CD4-positive, alpha-beta T cell treated with Interleukin-21 for 1 hour (primary cell): Measurements from ENCODE around the gene FOXP1.
"Not testable (repeated sequence)": the region's sequence is repeated elsewhere in the genome, so short reads cannot be mapped to it uniquely, and the experiment has no call there.

Experiments used
- DNase-seq: peaks from one replicate; pipeline ENCODE4 v3.0.0-alpha.2; 2020

The FOXP1 gene

GRCh38 chr3:70982700-70983140 lies 600.8 kb downstream of the FOXP1 start:
- DNase-seq: peak; percentile 22

GRCh38 chr3:70982284-70982683 lies 601.2 kb downstream of the FOXP1 start:
- no peak for DNase-seq

GRCh38 chr3:70981231-70981880 lies 602.2 kb downstream of the FOXP1 start:
- no peak for DNase-seq

- peak; percentile 24 for DNase-seq
Measured at GRCh38 chr3:70980646-70981170, 602.8 kb downstream of the FOXP1 start.

GRCh38 chr3:70979983-70980645 lies 603.4 kb downstream of the FOXP1 start:
- no peak for DNase-seq

- DNase-seq: no peak
Measured at GRCh38 chr3:70977712-70978111, 605.8 kb downstream of the FOXP1 start.

GRCh38 chr3:70975981-70976380 lies 607.5 kb downstream of the FOXP1 start:
- DNase-seq: not testable (repeated sequence)

GRCh38 chr3:70974747-70975146 lies 608.8 kb downstream of the FOXP1 start:
- DNase-seq: no peak

- DNase-seq: no peak
Measured at GRCh38 chr3:70973558-70973957, 610.0 kb downstream of the FOXP1 start.

- DNase-seq: no peak
Measured at GRCh38 chr3:70972855-70973254, 610.7 kb downstream of the FOXP1 start.

- no peak for DNase-seq
Measured at GRCh38 chr3:70970952-70971351, 612.6 kb downstream of the FOXP1 start.

GRCh38 chr3:70970171-70970570 lies 613.4 kb downstream of the FOXP1 start:
- no peak for DNase-seq

- no peak for DNase-seq
Measured at GRCh38 chr3:70963431-70964275, 619.9 kb downstream of the FOXP1 start.

GRCh38 chr3:70959506-70960291 lies 623.8 kb downstream of the FOXP1 start:
- DNase-seq: no peak

- DNase-seq: no peak
Measured at GRCh38 chr3:70952033-70952747, 631.3 kb downstream of the FOXP1 start.

- DNase-seq: no peak
Measured at GRCh38 chr3:70951316-70951715, 632.2 kb downstream of the FOXP1 start.

- DNase-seq: no peak
Measured at GRCh38 chr3:70947579-70947978, 635.9 kb downstream of the FOXP1 start.

- DNase-seq: no peak
Measured at GRCh38 chr3:70943886-70944285, 639.6 kb downstream of the FOXP1 start.

- no peak for DNase-seq
Measured at GRCh38 chr3:70933105-70933810, 650.3 kb downstream of the FOXP1 start.

GRCh38 chr3:70930066-70930465 lies 653.5 kb downstream of the FOXP1 start:
- DNase-seq: no peak

- DNase-seq: no peak
Measured at GRCh38 chr3:70927239-70927638, 656.3 kb downstream of the FOXP1 start.
